D721Med (cell line): ENCODE data around the gene ACSL6.

Experiments used
- DNase-seq: peaks from one replicate; pipeline ENCODE4 v3.0.0; 2011; ENCODE audit warnings: low spot score; ENCODE audit not compliant: insufficient read length
- FAIRE-seq: peaks from 2 replicates; lab custom pipeline; 2011; peaks lifted over from hg19 to GRCh38; lab: Jason Lieb, UNC
- CTCF ChIP-seq: IDR thresholded peaks from 2 replicates; pipeline ENCODE4 v1.5.1; 2012; ENCODE audit warnings: mild to moderate bottlenecking, control low read depth; ENCODE audit not compliant: insufficient read depth; ENCODE audit errors: missing control alignments

Gene ACSL6

DNA sequence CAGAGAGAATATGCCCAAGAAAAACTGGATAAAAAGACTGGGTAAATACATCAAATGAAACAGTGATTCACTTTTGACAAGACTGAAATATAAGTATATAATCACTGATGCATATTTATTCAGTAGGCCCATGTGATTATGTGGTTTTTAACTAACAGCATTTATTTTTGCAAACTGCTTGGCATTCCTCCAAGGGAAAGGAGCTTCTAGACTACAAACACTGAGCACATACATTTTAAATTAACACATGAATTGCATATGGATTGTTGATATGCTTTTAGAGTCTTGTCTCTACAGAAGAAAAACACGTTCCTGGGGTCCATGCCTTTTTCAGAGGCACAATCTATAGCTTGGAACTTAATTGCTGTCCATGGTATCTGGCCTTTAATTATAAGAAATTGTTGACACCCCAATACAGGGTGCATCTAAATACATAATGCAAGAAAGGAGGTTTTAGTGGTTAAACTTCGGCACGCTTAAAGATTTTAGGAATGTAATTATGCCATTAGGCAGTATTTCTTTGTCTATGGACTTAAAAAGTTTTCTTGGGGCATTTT lies 59.1 kb downstream of the ACSL6 start:
- FAIRE-seq (no peak), DNase-seq (no peak)
- no peak for TF ChIP-seq CTCF

DNA sequence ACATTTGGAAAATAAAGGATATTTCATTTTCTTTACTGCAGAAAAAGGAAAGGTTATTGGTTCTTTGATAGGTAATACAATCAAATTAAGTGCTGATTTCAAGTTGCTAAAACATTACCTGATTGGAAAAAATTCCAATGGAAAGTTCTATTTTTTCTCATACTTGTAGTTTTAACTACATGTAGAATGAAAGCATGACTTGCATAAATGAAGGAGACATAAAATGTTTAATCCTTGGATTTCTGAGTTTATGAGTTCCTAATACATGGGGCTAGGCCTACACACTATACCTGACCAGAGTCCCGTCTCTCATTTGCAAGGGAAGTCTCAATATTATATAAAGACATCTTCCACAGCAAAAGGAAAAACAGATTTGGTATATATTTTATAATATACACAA lies 60.8 kb downstream of the ACSL6 start:
- no peak for TF ChIP-seq CTCF
- FAIRE-seq (no peak), DNase-seq (no peak)

DNA sequence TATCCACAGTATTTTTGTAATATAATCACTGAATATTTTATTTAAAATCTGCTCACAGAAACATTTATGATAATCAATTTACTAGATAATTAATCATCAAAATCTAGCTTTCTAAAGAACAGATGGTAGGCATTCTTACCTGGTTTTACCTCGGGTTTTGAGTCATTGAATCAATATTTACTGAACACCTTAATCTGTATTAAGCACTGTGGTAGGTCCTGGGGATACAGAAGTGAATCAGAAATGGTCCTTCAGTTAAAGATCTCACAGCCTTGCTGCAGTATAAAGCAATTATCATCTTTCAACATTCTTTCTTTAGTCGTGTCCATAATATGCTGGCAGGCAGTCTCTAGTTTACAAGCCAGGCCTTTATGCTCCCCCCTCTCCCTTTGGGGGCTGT lies 64.0 kb downstream of the ACSL6 start:
- DNase-seq, result no peak

DNA sequence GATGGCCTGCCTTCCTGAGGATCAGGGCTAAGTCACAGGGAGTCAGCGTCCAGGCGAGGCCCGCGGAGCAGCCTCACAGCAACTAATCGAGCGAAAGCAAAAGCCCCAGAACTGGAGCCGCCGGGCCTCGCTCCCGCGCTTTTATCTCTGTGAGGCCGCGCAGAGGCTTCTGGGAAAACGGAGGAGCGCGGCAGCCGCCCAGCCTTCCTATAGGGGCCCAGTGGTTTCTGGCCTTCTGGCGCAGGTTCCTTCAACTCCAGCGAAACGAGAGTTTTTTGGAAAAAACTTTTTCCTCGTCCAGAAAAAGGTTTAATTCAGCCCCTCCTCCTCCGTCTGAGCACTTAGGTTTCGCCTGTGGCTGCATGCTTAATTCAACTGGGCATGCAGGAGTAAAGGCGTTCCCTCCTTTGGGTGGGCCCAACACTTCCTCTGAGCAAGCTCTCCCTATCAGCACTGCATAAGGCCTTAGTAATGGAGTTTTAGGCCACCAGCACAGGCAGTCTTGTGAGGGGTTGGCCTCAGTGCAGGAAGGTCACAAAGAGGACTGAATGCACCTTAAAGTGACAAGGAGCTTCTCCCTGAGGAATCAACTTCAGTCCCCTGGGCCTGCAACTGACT lies 65.8 kb downstream of the ACSL6 start, which contains the start of gene MEIKIN:
MEIKIN (minus strand) TSS at position 113 of the 618 bp plus-strand sequence. CDS start 158 bp downstream, outside the sequence.
- DNase-seq (no peak), FAIRE-seq (no peak)
- no peak for TF ChIP-seq CTCF

More for the DNA sequence above, 64.0 kb downstream of the ACSL6 start:
- no peak for TF ChIP-seq CTCF
- FAIRE-seq, result no peak

DNA sequence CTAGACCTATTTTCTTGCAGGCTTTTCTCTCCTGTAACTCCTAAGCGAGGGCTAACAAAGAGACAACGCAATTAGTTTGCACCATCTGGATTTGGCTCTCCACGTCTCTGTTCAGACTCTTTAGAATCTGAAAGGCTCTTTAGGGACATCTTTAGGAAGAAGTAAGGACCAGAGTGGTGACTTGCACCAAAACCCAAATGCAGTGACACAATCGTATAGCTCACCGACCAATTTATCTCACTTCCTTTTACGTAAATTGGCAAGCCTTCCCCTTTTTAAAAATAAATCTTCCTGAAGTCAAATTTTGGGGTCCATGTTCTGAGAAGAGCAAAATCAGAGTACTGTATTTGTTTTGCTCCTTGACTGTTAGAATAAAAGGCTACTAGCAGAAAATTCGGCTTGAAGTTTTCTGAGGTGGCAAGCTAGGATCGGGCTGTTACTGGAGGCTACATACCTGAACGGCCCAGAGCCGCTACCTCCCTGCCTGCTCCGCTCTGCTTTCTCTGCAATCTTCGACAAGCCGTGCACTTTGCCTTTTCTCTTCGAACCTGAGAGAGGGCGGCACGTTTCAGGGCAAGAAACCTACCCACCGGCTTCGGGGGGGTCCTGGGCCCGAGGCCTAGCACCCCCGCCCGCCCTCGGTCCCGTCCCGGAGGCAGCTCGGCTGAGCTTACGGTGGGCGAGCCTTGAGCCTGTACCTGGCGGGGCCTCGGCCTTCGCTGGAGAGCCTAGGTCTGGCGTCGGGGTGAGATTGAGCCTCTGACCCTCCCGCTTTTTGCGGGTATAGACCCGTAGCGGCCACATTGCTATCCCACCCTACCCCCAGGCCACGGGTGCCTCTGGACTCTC lies 66.5 kb downstream of the ACSL6 start:
- no peak for DNase-seq
- FAIRE-seq, result no peak
- TF ChIP-seq CTCF, result no peak

- no peak for TF ChIP-seq CTCF
- FAIRE-seq, result no peak
- DNase-seq, result no peak
These were observed 67.5 kb downstream of the ACSL6 start for GRCh38 chr5:131943916-131944315.
